ENCODE results near the gene ZNF827.

GRCh38 chr4:145781351-145781750 is 157.3 kb downstream of the ZNF827 start:
- TF ChIP-seq CTCF (IDR thresholded peaks at IDR 0.05; ENCODE audit: low read depth, low read length, poor library complexity, severe bottlenecking), result no peak
- TF ChIP-seq EZH2phosphoT487 (IDR thresholded peaks at IDR 0.05; ENCODE audit: borderline replicate concordance, low read length), result no peak
